Suppressor macrophage treated with lipopolysaccharide for 1 hour (primary cell): Measurements from ENCODE around the gene WLS.
"Not testable (repeated sequence)": the region's sequence is repeated elsewhere in the genome, so short reads cannot be mapped to it uniquely, and the experiment has no call there.

ENCODE experiments used
- DNase-seq, 3 donors: peaks; one replicate each; pipeline ENCODE4 v3.0.0-alpha.2; 2020 to 2022

The WLS gene

GRCh38 chr1:68232289-68233148, at the start of gene WLS:
TSS of gene WLS (minus strand) at chr1:68232523. CDS start at chr1:68232299, 224 bp downstream.
- DNase-seq: peak; percentile 66 to 81 (median 71)

- no peak for DNase-seq
Measured at GRCh38 chr1:68280286-68280685, 48.0 kb upstream of the WLS start.

GRCh38 chr1:68279846-68280245, 47.5 kb upstream of the WLS start:
- DNase-seq: no peak

- no peak for DNase-seq
Measured at GRCh38 chr1:68278221-68278620, 45.9 kb upstream of the WLS start.

- no peak for DNase-seq
Measured at GRCh38 chr1:68276448-68276847, 44.1 kb upstream of the WLS start.

GRCh38 chr1:68273530-68273929, 41.2 kb upstream of the WLS start:
- DNase-seq: no peak

- peak; percentile 12 to 48 (median 44) for DNase-seq
Measured at GRCh38 chr1:68271596-68271995, 39.3 kb upstream of the WLS start.

- peak; percentile 29 to 74 (median 67) for DNase-seq
Measured at GRCh38 chr1:68270951-68271350, 38.6 kb upstream of the WLS start.

GRCh38 chr1:68269637-68270430, 37.5 kb upstream of the WLS start:
- DNase-seq: no peak

GRCh38 chr1:68268896-68269483, 36.7 kb upstream of the WLS start:
- peak; percentile 42 to 71 (median 49) for DNase-seq

- DNase-seq: not testable (repeated sequence)
Measured at GRCh38 chr1:68256824-68257223, 24.5 kb upstream of the WLS start.

- peak in 1 of 3 donors; percentile 34 for DNase-seq
Measured at GRCh38 chr1:68255301-68255700, 23.0 kb upstream of the WLS start.

- DNase-seq: no peak
Measured at GRCh38 chr1:68254667-68255226, 22.4 kb upstream of the WLS start.

- DNase-seq: no peak
Measured at GRCh38 chr1:68237040-68237439, 4.7 kb upstream of the WLS start.

- DNase-seq: no peak
Measured at GRCh38 chr1:68234094-68234493, 1.8 kb upstream of the WLS start.

- no peak for DNase-seq
Measured at GRCh38 chr1:68233202-68233601, 879 bp upstream of the WLS start.

GRCh38 chr1:68231627-68232288, 565 bp downstream of the WLS start:
- peak; percentile 54 to 75 (median 55) for DNase-seq

GRCh38 chr1:68230901-68231626, 1.3 kb downstream of the WLS start:
- peak; percentile 19 to 52 (median 52) for DNase-seq

GRCh38 chr1:68230484-68230802, 1.9 kb downstream of the WLS start:
- DNase-seq: no peak

- no peak for DNase-seq
Measured at GRCh38 chr1:68229650-68230483, 2.5 kb downstream of the WLS start.

GRCh38 chr1:68228851-68229250, 3.5 kb downstream of the WLS start:
- DNase-seq: peak; percentile 22 to 43 (median 39)
